NCI-H1694 treated with DMSO at 0.1 percent for 48 hours (cell line): Measurements from ENCODE around the gene ADAM19.

Experiments used
- DNase-seq: peaks from one replicate; lab custom pipeline; 2025; lab: John Stamatoyannopoulos, UW

ADAM19 gene

DNA sequence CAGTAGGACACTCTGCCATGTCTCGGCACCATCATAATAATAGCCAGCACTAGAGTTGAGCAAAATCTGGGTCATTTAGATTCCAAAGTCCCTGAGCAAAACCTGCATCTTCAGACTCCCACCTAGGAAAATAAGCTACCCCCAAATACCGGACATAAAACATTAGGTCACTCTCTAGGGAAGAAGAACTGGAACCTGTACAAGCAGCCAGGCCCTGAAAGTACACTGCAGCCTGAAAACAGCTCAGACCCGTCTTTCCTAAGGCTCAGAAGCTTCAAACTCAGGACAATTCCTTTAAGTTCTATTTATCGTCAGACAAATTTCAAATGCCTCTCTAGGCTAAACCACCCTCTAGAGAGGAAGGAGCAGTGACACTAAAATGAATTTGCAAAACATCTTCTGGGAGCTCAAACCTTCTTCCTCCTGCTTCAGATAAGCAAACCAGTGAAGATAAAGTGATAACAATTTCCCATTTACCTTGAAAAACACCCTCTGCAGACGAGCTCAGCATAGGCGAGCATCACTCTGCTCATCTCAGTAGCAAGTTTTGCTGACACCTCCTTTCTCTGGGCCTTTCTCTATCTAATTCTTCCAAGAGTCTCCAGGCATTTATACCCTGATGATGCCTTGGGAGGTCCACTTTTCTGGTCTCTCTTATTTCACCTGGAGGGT lies 34.0 kb downstream of the ADAM19 start:
- DNase-seq: no peak

- DNase-seq: no peak
Measured at GRCh38 chr5:157540707-157541446, 34.7 kb downstream of the ADAM19 start.

DNA sequence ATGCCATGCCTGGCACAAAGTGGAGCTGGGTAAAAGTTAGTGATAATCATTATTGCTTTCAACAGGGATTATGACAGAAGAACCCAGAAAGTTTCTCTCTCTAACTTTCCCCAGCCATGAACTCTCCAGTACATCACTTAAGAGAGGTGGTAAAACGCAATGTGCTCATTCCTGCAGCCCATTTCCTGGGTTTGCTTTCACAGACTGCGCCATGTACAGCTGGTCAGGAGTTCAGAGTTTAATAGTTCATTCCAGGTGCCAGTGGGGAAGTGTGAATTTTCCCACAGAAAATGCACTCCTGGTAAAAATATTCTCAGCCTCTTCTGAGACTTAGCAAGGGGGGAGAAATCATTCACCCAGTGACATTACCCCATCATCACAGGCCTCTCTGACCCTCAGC lies 35.5 kb downstream of the ADAM19 start:
- no peak for DNase-seq

DNA sequence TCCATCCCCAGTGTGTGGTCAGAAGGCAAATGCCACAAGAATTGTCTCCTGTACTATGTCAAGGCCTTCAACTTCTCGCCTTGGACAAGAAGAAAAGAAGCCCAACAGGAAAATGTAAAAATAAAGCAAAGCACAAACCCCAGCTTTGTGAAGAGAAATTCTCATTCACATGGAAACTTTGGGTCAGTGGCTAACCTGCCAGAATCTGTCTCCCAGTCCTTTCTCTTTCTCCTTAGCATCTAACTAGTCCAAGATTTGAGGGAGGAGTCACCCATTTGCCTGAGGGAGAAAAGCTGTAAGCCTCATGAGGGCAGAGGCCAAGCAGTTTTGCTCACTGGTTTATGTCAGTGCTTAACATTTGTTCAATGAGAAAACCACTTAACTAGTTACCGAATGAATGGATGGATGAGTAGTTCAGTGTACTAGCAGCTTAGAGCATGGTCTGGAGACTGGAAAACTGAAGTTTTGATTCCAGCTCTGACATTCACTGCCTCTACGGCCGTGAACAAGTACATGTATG lies 36.0 kb downstream of the ADAM19 start:
- DNase-seq: no peak

- DNase-seq: no peak
Measured at GRCh38 chr5:157538311-157538710, 37.3 kb downstream of the ADAM19 start.

- DNase-seq: no peak
Measured at GRCh38 chr5:157535042-157535865, 40.3 kb downstream of the ADAM19 start.

DNA sequence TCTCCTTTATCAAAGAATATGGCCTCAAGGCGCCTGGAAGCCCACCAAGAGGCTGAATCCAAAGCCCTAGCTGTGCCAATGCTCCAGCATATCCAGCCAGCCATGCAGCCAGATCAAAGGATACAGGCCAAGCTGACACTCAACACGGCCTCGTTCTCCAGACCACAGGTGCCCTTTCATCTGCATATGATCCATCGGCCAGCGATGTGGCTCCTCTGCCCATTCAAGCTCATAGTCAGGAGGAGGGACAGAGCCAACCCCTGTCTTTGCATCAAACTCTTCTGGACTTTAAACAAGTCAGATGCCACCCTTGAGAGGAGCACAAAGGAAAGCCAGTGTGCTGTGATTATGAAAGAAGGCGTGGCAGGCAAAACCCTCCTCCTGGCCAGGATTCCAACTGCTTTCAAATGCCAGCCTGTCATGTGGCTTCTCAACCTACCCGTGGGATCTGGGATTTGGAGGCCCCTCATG lies 42.5 kb downstream of the ADAM19 start:
- DNase-seq: no peak

GRCh38 chr5:157532022-157532421 lies 43.6 kb downstream of the ADAM19 start:
- DNase-seq: no peak

DNA sequence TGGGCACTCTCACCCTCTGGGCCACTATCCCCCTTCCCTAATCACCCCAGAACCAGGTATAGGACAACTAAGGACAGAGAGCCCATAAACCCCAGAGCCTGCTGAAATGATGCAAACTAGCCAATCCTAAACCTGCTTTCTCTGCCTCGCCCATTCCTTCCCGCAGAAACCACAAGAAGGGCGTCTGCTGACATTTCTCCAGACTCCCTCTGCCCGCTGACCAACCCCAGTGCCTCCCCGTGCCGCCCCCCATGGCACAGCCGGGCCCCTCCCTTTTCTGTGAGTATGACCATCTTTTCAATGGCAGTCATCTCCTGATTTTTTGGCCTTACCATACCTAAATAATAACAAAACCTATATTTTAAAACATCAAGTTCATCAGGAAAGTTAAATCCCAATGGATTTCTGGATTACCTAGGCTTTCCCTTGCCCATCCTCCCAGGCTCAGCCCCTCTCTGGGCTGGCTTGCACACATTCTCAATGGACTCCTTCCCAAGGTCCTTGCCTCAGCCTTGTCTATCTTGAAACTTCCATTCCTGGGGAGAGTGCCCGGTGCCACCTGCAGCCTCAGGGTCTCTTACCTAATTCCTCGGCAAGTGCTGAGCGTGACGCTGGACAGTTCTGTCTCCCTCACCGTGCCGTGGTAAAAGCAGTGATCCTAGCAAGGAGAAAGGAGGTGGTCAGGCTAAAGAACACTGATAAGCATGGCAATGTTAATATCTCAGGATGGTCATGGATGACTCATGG lies 45.2 kb downstream of the ADAM19 start:
- no peak for DNase-seq

DNA sequence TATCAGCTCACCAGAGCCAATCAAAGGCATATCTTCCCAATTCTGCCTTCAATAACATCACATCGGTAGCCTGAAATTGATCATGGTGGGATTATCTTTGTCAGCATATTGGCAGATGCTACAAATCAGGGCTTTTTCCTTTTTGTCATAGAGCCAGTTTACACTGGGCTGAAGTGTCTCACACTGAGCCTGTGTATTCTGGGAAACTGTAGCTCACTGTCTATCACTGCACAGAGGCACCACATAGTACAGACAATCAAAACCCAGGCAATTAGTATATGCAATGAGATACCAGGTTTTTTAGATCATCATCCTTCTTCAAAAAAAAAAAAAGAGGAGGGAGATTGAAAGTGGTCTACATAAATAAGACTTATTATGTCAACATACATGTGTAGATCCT lies 46.6 kb downstream of the ADAM19 start:
- no peak for DNase-seq

DNA sequence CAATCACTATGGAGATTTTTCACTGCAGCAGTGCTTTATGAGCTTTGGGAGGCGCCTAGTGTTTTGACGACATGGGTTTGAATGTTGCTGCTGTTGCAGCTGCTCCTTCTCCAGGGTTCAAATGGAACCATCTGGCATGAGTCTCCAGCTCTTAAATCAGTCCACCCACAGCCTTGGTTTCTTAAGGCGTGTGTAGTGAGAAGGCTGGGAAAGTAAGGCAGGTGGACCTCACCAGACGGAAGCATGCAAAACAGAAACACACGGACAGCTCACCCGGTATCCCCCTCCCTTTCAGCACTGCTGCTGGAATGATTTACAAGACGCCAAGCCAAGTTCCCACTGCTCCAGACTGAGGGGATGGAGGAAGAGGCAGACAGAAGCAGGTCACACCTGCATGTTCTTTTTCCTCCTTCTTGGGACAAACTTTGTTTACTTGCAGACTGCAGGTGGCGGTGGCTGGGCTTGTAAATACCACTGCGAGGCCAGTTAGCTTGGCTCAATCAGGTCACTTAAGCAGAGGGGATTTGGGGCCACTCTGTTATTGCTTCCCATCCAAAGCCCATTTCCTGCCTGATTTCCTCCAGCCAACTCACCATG lies 47.4 kb downstream of the ADAM19 start:
- peak; percentile 16 for DNase-seq

DNA sequence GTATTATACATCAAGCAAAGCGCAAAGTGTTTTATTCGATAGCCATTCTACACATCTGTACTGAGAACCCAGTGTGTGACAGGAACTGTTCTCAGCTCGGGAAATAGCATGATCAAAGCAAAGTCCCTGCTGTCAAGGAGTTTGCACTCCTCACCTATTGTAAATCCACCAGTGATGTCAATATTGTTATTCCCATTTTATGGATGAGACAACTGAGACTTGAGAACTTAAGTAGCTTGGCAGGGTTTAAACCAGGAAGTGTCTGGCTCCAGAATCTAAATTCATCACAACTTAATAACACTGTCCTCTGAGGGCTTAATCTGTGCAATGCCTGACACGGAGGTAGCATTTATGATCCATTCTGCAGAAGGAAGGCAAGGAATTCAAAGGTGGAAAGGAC lies 50.7 kb downstream of the ADAM19 start:
- no peak for DNase-seq

GRCh38 chr5:157523976-157524375 lies 51.6 kb downstream of the ADAM19 start:
- DNase-seq: no peak

GRCh38 chr5:157521704-157522029 lies 53.9 kb downstream of the ADAM19 start:
- no peak for DNase-seq

GRCh38 chr5:157520911-157521703 lies 54.5 kb downstream of the ADAM19 start:
- DNase-seq: no peak

- DNase-seq: no peak
Measured at GRCh38 chr5:157519579-157520253, 55.9 kb downstream of the ADAM19 start.

GRCh38 chr5:157518963-157519362 lies 56.6 kb downstream of the ADAM19 start:
- DNase-seq: no peak

DNA sequence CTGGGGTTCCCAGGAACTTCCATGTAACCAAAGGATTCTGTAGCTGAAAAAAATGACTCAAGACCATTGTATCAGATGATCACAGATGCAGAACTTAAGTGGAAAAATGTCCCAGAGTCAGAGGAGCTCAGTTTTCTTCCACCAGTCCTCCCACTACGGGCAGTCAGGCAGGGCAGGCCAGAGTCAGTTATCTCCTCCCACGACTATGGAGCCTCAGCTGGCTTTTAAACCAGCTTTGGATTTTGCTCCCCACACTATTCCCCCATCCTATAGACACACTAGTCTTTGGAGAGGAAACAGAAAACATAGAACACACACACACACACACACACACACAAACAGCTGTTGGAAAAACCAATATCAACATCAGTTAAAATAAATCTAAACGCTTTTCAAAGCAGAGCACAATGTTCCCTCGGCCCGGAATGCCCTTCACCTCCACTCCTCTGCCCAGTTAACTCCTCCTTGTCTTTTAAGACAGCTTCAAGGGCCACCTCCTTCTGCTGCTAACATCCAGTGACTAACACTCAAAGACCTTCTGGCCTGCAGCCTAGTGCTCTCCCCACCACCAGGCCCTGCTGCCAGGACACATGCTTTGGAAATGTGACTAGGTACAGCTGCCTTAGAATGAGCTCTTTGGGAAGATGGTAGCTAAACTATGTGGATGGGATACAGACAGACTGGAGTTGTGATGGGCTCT lies 58.8 kb downstream of the ADAM19 start:
- DNase-seq: no peak

GRCh38 chr5:157516006-157516405 lies 59.6 kb downstream of the ADAM19 start:
- DNase-seq: no peak

- no peak for DNase-seq
Measured at GRCh38 chr5:157514974-157515373, 60.6 kb downstream of the ADAM19 start.
